NCI-H1930 (cell line): Measurements from ENCODE around the gene HLA-DQA1.
"Not testable (repeated sequence)": the region's sequence is repeated elsewhere in the genome, so short reads cannot be mapped to it uniquely, and the experiment has no call there.

Source experiments
- DNase-seq, 2 experiments: peaks; one replicate each; lab custom pipeline; 2025; lab: John Stamatoyannopoulos, UW

HLA-DQA1 gene

GRCh38 chr6:32659856-32660595 is 22.8 kb downstream of the HLA-DQA1 start:
- DNase-seq = no peak

GRCh38 chr6:32662099-32662498 is 24.9 kb downstream of the HLA-DQA1 start:
- DNase-seq = no peak

- no peak for DNase-seq
These were observed 25.6 kb downstream of the HLA-DQA1 start for GRCh38 chr6:32662836-32663235.

GRCh38 chr6:32664354-32664753 is 27.1 kb downstream of the HLA-DQA1 start:
- DNase-seq = no peak

- no peak for DNase-seq
These were observed 27.7 kb downstream of the HLA-DQA1 start for GRCh38 chr6:32664827-32665362.

- DNase-seq = no peak
These were observed 28.5 kb downstream of the HLA-DQA1 start for GRCh38 chr6:32665661-32666060.

- DNase-seq = peak; percentile 13 to 62
These were observed 29.5 kb downstream of the HLA-DQA1 start, which contains the start of gene HLA-DQB1 for GRCh38 chr6:32666420-32667300. TSS of gene HLA-DQB1 (minus strand) at chr6:32666657. CDS start at chr6:32666607, 50 bp downstream.

- DNase-seq = peak in 1 of 2 experiments; percentile 16
These were observed 31.1 kb downstream of the HLA-DQA1 start for GRCh38 chr6:32668226-32668747.

GRCh38 chr6:32669240-32669639 is 32.0 kb downstream of the HLA-DQA1 start:
- DNase-seq = no peak

GRCh38 chr6:32669893-32670292 is 32.7 kb downstream of the HLA-DQA1 start:
- no peak for DNase-seq

GRCh38 chr6:32671908-32672307 is 34.7 kb downstream of the HLA-DQA1 start:
- not testable (repeated sequence) for DNase-seq

GRCh38 chr6:32674123-32674522 is 36.9 kb downstream of the HLA-DQA1 start:
- not testable (repeated sequence) for DNase-seq

GRCh38 chr6:32679492-32679891 is 42.3 kb downstream of the HLA-DQA1 start:
- no peak for DNase-seq

GRCh38 chr6:32680055-32680454 is 42.8 kb downstream of the HLA-DQA1 start:
- DNase-seq = no peak

GRCh38 chr6:32684246-32684645 is 47.0 kb downstream of the HLA-DQA1 start:
- DNase-seq = no peak

GRCh38 chr6:32685603-32686002 is 48.4 kb downstream of the HLA-DQA1 start:
- no peak for DNase-seq

- no peak for DNase-seq
These were observed 52.6 kb downstream of the HLA-DQA1 start for GRCh38 chr6:32689531-32690501.

GRCh38 chr6:32692019-32692418 is 54.8 kb downstream of the HLA-DQA1 start:
- DNase-seq = peak in 1 of 2 experiments; percentile 27
